Osteoblast (primary cell): ENCODE measurements around the gene NBEAL1. TPM values are rescaled to one million over a fixed set of nuclear protein-coding genes. Genes with fewer than 3 reads are reported as not detected.

Experiments used
- DNase-seq: peaks from one replicate; pipeline ENCODE4 v3.0.0; 2011; ENCODE audit warnings: low spot score, mixed read lengths; ENCODE audit not compliant: insufficient read length; ENCODE audit errors: missing footprints
- H2AFZ ChIP-seq: 2 replicates; pipeline ENCODE4 v1.6.0; 2011; ENCODE audit warnings: mild to moderate bottlenecking, low read length
- H3K27ac ChIP-seq: 2 replicates; pipeline ENCODE4 v1.5.1; 2011; ENCODE audit warnings: mild to moderate bottlenecking, low read depth, low read length, moderate library complexity
- H3K27me3 ChIP-seq: 2 replicates; pipeline ENCODE4 v1.6.0; 2012; ENCODE audit warnings: mild to moderate bottlenecking, control low read depth, inconsistent platforms, low read length, moderate library complexity; ENCODE audit not compliant: insufficient read depth
- H3K36me3 ChIP-seq: 2 replicates; pipeline ENCODE4 v1.5.1; 2011; ENCODE audit warnings: mild to moderate bottlenecking, low read length, control low read depth, moderate library complexity; ENCODE audit not compliant: insufficient read depth
- H3K4me1 ChIP-seq: 2 replicates; pipeline ENCODE4 v1.5.1; 2011; ENCODE audit warnings: mild to moderate bottlenecking, low read length, control low read depth, moderate library complexity; ENCODE audit not compliant: insufficient read depth
- H3K4me2 ChIP-seq: 2 replicates; pipeline ENCODE4 v1.6.0; 2011; ENCODE audit warnings: mild to moderate bottlenecking, low read length; ENCODE audit not compliant: insufficient read depth
- H3K4me3 ChIP-seq: fragments of 200-600 bp; sonication (generic); 3 replicates; pipeline ENCODE4 v1.5.1; 2012; ENCODE audit warnings: mild to moderate bottlenecking, low read length, inconsistent platforms; ENCODE audit not compliant: insufficient read depth
- H3K79me2 ChIP-seq: 2 replicates; pipeline ENCODE4 v1.6.0; 2012; ENCODE audit warnings: mild to moderate bottlenecking, low read length, control low read depth, inconsistent platforms; ENCODE audit not compliant: insufficient read depth
- H3K9me3 ChIP-seq: 2 replicates; pipeline ENCODE4 v1.5.1; 2011; ENCODE audit warnings: low read depth, low read length, control low read depth
- H4K20me1 ChIP-seq: 2 replicates; pipeline ENCODE4 v1.6.0; 2012; ENCODE audit warnings: mild to moderate bottlenecking, low read length, control low read depth; ENCODE audit not compliant: insufficient read depth
- total RNA-seq: library from RNA; depleted of rRNA; stranded (reverse); fragments of >200 nt; gene quantifications from 2 replicates; pipeline ENCODE4 v1.2.3, GENCODE V29; 2012
- TF ChIP-seq, protein P1 (sequence below): IDR thresholded peaks from 2 replicates; pipeline ENCODE4 v1.5.1; 2011; ENCODE audit warnings: mild to moderate bottlenecking, low read depth, low read length, moderate library complexity; ENCODE audit errors: extremely low read depth

Gene NBEAL1
- total RNA-seq, 1 donor, result 51.8 TPM

DNA sequence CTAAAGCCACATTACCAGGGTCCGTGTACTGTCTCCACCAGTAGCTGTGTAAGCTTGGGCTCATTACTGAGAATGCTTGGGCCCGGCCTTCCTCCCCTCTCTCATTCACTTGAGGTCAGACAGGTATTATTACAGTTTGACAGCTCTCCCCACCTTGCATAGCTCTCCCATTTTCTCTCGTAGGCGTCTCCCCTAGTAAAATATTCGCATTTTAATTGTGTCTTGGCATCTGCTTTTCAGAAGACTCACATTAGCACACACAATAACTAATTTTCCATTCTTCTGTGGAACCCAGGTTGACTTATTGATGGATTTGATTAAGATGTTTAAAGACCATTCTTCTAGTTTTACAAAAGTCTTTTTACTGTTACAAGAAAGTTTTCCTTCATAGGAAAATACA lies 153.1 kb downstream of the NBEAL1 start:
- no peak for DNase-seq
- peaks cover 26% of the 10 kb centered on the region for H3K36me3 ChIP-seq
- no peak overlapping the region for H2AFZ ChIP-seq
- no peaks in the 10 kb centered on the region for H3K27me3 ChIP-seq
- H3K4me2 ChIP-seq, result no peak overlapping the region
- TF ChIP-seq, protein P1, sequence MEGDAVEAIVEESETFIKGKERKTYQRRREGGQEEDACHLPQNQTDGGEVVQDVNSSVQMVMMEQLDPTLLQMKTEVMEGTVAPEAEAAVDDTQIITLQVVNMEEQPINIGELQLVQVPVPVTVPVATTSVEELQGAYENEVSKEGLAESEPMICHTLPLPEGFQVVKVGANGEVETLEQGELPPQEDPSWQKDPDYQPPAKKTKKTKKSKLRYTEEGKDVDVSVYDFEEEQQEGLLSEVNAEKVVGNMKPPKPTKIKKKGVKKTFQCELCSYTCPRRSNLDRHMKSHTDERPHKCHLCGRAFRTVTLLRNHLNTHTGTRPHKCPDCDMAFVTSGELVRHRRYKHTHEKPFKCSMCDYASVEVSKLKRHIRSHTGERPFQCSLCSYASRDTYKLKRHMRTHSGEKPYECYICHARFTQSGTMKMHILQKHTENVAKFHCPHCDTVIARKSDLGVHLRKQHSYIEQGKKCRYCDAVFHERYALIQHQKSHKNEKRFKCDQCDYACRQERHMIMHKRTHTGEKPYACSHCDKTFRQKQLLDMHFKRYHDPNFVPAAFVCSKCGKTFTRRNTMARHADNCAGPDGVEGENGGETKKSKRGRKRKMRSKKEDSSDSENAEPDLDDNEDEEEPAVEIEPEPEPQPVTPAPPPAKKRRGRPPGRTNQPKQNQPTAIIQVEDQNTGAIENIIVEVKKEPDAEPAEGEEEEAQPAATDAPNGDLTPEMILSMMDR, result no peak
- no peaks in the 10 kb centered on the region for H3K79me2 ChIP-seq
- H3K4me1 ChIP-seq, result no peaks in the 10 kb centered on the region
- no peaks in the 10 kb centered on the region for H4K20me1 ChIP-seq
- H3K4me3 ChIP-seq, result no peak overlapping the region
- H3K27ac ChIP-seq, result no peak overlapping the region
- no peaks in the 10 kb centered on the region for H3K9me3 ChIP-seq

DNA sequence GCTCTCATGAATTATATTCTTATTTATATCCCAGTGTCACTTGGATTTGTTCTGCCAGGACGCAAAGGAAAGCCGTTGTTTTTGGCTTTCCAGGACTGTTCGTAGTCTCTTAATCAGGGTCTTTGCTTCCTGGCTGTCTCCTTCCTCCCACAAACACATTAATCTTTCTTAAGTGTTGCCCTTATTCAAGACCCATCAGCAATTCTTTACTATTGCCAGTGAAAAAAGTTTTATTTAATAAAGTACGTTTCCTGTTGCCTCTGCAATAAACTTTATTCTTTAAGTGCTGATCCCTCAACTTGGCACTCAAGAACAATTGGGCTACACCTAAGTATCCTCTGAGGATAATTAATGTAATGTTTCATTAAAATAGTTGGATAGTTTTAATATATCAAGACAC lies 155.8 kb downstream of the NBEAL1 start:
- TF ChIP-seq, protein P1, result no peak
- no peak for DNase-seq

DNA sequence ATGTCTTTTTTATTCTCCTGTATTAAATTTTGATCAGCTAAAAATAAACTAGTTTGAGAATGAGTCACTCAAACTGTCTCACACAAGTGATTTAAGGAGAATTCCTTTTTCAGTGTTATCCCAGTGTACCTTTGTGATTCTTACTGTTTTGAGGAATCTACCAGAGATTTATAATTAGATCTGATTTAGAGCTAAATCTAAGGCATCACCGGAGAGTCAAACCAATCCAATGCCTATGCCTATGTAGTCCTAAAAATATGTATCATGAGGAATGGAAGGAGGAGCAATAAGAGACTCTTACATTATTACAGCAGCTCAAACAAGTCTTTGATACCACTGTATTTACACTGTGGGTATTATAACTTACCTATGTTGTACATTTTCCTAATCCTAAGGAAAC lies 160.7 kb downstream of the NBEAL1 start:
- TF ChIP-seq, protein P1, result no peak
- Histone ChIP-seq H4K20me1 (no peaks in the 10 kb centered on the region), H3K79me2 (no peaks in the 10 kb centered on the region), H3K9me3 (no peaks in the 10 kb centered on the region), H3K4me3 (no peak overlapping the region), H3K36me3 (peaks cover 23% of the 10 kb centered on the region), H3K27me3 (no peaks in the 10 kb centered on the region), H2AFZ (no peak overlapping the region), H3K4me2 (no peak overlapping the region), H3K27ac (peak overlapping the region; percentile 1), H3K4me1 (peaks cover 4% of the 10 kb centered on the region)
- no peak for DNase-seq

More for the DNA sequence above, 155.8 kb downstream of the NBEAL1 start:
- H3K79me2 ChIP-seq, result no peaks in the 10 kb centered on the region
- H3K36me3 ChIP-seq, result peaks cover 26% of the 10 kb centered on the region
- H4K20me1 ChIP-seq, result no peaks in the 10 kb centered on the region
- no peaks in the 10 kb centered on the region for H3K27me3 ChIP-seq
- no peak overlapping the region for H2AFZ ChIP-seq
- H3K4me3 ChIP-seq, result no peak overlapping the region
- no peak overlapping the region for H3K4me2 ChIP-seq
- H3K4me1 ChIP-seq, result peaks cover 4% of the 10 kb centered on the region
- no peaks in the 10 kb centered on the region for H3K9me3 ChIP-seq
- H3K27ac ChIP-seq, result no peak overlapping the region

DNA sequence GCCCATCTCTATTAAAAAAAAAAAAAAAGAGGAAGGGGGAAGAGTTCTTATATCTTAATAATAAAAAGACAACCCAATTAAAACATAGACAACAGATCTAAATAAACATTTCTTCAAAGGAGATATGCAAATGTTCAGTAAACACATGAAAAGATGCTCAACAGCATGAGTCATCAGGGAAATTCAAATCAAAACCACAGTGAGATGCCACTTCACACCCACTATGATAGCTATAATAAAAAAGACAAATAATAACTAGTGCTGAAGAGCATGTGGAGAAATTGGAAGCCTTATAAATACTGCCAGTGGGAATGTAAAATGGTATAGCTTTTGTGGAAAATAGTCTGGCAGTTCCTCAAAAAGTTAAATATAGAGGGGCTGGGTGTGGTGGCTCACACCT lies 162.7 kb downstream of the NBEAL1 start:
- H3K36me3 ChIP-seq, result peaks cover 34% of the 10 kb centered on the region
- H3K4me3 ChIP-seq, result no peak overlapping the region
- H3K27me3 ChIP-seq, result no peaks in the 10 kb centered on the region
- no peak overlapping the region for H3K4me2 ChIP-seq
- H3K9me3 ChIP-seq, result no peaks in the 10 kb centered on the region
- TF ChIP-seq, protein P1, result no peak
- DNase-seq, result no peak
- H3K79me2 ChIP-seq, result no peaks in the 10 kb centered on the region
- peaks cover 4% of the 10 kb centered on the region for H3K4me1 ChIP-seq
- H3K27ac ChIP-seq, result no peak overlapping the region
- no peaks in the 10 kb centered on the region for H4K20me1 ChIP-seq
- H2AFZ ChIP-seq, result no peak overlapping the region
